Bronchus fibroblast of lung (primary cell): ENCODE results near the gene ZMYM5. TPM values are rescaled to one million over a fixed set of nuclear protein-coding genes. Genes with fewer than 3 reads are reported as not detected.

ENCODE experiments used
- total RNA-seq: library from RNA; depleted of rRNA; stranded (reverse); fragments of >200 nt; gene quantifications from 2 replicates; pipeline ENCODE4 v1.2.3, GENCODE V29; 2015

The ZMYM5 gene
- total RNA-seq: 4.6 and 5.0 TPM in 2 replicates

DNA sequence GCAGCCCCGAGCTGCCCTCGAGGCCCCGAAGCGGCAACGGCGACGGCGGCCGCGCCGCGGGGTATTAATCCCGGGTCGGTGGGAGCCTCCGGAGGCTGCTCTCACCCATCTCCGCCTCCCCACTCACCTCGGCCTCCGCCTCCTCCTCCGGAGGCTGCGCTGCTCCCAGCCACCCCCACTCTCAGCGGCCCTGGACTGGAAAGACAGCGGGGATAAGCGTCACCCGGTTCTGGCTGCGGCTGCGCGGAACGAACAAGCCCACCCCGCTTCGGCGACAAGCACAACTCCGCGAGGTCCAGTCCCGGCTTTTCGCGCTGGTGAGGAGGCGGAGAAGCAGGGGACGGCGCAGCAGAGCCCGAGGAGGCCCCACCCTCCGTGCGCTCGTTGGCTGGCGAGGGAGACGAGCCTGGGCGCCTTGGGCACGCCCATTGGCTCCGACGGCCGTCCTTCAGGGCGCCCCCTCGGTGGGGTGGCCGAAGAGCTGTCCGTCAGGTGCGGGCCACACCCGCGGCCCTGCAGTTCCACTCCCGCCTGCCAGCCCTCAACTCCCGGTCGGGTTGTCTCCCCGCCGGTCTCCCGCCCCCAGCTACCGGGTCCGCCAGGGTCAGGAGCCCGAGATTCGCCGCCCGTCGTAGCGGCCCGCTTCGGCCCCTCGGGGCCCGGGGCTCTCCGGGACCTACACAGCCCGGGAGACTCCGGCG is at the start of gene ZMYM5:
Gene ZMYM5, minus strand, starts transcription at position 327 of the 701 bp plus-strand sequence. CDS start 11,469 bp downstream, outside the sequence.

DNA sequence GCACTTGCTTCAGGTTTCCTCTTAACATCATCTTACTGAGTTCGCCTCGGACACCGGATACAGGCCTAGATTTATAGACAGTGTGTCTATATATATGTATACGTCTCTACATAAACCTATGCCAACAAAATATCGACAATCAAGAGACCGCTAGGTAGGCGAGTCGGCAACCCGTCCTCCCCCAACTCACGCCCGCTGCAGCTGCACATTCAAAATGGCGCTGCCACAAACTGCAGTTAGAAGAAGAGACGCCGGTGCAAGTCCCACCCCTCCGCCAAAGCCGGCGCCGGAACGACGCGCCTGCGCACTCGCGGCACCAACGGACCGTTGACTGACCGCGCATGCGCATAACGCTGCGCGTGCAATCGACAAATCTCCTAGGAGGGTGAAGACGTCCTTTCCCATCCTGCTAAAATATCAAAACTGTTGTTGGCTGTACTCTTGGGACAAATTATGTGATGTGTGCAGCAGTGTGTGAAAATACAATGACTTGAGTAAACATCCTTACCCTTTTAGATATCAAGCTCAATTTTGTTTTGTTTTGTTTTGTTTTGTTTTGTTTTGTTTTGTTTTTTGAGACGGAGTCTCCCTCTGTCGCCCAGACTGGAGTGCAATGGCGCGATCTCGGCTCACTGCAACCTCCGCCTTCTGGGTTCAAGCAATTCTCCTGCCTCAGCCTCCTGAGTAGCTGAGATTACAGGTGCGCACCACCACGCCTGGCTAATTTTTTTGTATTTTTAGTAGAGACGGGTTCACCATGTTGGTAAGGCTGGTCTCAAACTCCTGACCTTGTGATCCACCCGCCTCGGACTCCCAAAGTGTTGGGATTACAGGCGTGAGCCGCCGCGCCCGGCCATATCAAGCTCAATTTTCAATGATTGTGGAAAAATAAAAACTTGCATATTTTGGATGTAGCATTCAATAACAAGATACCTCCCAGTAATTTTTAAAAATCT is 80.4 kb downstream of the ZMYM5 start, which contains the start of gene PSPC1:
Gene PSPC1, minus strand, starts transcription at position 219 of the 956 bp plus-strand sequence. Its CDS starts 188 bp downstream, at position 31.

Other genes starting within 250 kb of the ZMYM5 start
- 7.3 and 9.1 TPM in 2 replicates for gene MPHOSPH8, start 230.0 kb downstream of the ZMYM5 start, total RNA-seq
- 29.1 and 36.8 TPM in 2 replicates for gene PSPC1, start 80.7 kb downstream of the ZMYM5 start, total RNA-seq
- 11.7 and 17.1 TPM in 2 replicates for gene ZMYM2, start 95.1 kb upstream of the ZMYM5 start, total RNA-seq